ENCODE results near the gene AGAP6.
"Not testable (repeated sequence)": the region's sequence is repeated elsewhere in the genome, so short reads cannot be mapped to it uniquely, and the experiment has no call there.

Gene AGAP6

GRCh38 chr10:50033481-50033880, 45.3 kb downstream of the AGAP6 start:
- Histone ChIP-seq H3K9ac (ENCODE audit: low read length) (no peak overlapping the region), H3K36me3 (ENCODE audit: control insufficient read depth, low read depth, low read length) (no peaks in the 10 kb centered on the region), H3K27ac (ENCODE audit: low read length) (no peak overlapping the region), H3K27me3 (ENCODE audit: control insufficient read depth, insufficient read depth, low read length) (no peaks in the 10 kb centered on the region), H3K4me3 (ENCODE audit: low read length) (no peak overlapping the region), H3K9me3 (ENCODE audit: control insufficient read depth, low read depth, low read length) (no peaks in the 10 kb centered on the region), H3K4me1 (ENCODE audit: control insufficient read depth, low read depth, low read length) (no peaks in the 10 kb centered on the region)

DNA sequence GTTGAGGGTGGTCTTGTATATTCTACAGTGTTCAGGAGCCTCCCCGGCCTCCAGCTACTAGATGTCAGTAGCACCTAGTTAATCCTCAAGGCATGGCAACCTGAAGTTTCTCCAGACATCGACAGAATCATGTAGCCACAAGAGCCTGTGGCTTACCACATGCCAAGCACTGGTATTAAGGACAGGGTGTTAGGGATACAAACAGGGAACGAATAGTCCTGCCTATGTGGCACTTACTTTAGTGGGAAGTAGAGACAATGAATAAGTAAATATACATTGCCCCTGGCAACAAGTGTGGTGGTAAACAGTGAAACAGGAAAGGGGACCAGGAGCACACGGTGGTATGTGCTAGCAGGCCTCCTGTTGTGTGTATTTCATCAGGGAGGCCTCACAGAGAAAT, 47.1 kb downstream of the AGAP6 start:
- not testable (repeated sequence) for H3K36me3 ChIP-seq (ENCODE audit: control insufficient read depth, low read depth, low read length); H3K4me1 ChIP-seq (ENCODE audit: control insufficient read depth, low read depth, low read length); H3K4me3 ChIP-seq (ENCODE audit: low read length); H3K27ac ChIP-seq (ENCODE audit: low read length); H3K9me3 ChIP-seq (ENCODE audit: control insufficient read depth, low read depth, low read length); H3K27me3 ChIP-seq (ENCODE audit: control insufficient read depth, insufficient read depth, low read length); H3K9ac ChIP-seq (ENCODE audit: low read length)

DNA sequence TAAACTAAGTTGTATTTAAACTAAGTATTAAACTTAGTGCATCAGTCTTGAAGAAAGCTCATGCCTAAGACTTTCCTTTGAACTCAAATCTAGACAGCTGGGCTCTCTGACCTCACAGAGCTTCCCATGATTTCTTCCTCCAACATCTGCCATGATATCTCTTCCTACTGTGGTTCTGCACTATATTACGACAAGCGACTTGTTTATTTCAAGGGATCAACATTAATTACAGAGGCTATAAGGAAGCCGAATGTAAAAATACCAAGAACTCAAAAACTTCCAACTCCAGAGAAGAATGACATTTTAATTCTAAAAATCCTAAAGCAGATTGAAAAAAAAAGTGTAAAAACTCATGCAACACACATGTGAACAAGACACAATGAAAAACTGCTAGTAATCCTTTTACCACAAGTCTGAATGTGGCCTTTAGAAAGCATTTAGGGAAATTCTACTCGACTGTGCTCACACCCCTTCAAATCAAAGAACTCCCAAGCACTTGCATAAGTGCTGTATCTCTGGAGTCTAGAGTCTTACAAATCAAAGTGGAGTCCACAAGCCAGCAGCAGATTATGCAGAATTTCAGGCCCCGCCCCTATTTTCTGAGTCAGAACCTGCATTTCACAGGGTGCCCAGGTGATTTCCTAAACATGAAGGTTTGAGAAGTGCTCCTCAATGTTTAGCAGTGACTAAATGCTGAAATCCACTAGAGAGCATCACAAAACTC, 56.9 kb downstream of the AGAP6 start:
- Histone ChIP-seq H3K4me1 (ENCODE audit: control insufficient read depth, low read depth, low read length) (no peaks in the 10 kb centered on the region), H3K27ac (ENCODE audit: low read length) (no peak overlapping the region), H3K9me3 (ENCODE audit: control insufficient read depth, low read depth, low read length) (no peaks in the 10 kb centered on the region), H3K9ac (ENCODE audit: low read length) (no peak overlapping the region), H3K27me3 (ENCODE audit: control insufficient read depth, insufficient read depth, low read length) (no peaks in the 10 kb centered on the region), H3K4me3 (ENCODE audit: low read length) (no peak overlapping the region), H3K36me3 (ENCODE audit: control insufficient read depth, low read depth, low read length) (no peaks in the 10 kb centered on the region)

- H3K27me3 ChIP-seq (ENCODE audit: control insufficient read depth, insufficient read depth, low read length); H3K4me1 ChIP-seq (ENCODE audit: control insufficient read depth, low read depth, low read length); H3K9ac ChIP-seq (ENCODE audit: low read length); H3K4me3 ChIP-seq (ENCODE audit: low read length); H3K27ac ChIP-seq (ENCODE audit: low read length); H3K9me3 ChIP-seq (ENCODE audit: control insufficient read depth, low read depth, low read length); H3K36me3 ChIP-seq (ENCODE audit: control insufficient read depth, low read depth, low read length): not testable (repeated sequence)
Observed at GRCh38 chr10:50046457-50046856, 58.3 kb downstream of the AGAP6 start.

GRCh38 chr10:50047594-50047993, 59.4 kb downstream of the AGAP6 start:
- not testable (repeated sequence) for H3K36me3 ChIP-seq (ENCODE audit: control insufficient read depth, low read depth, low read length); H3K27ac ChIP-seq (ENCODE audit: low read length); H3K27me3 ChIP-seq (ENCODE audit: control insufficient read depth, insufficient read depth, low read length); H3K4me1 ChIP-seq (ENCODE audit: control insufficient read depth, low read depth, low read length); H3K4me3 ChIP-seq (ENCODE audit: low read length); H3K9ac ChIP-seq (ENCODE audit: low read length); H3K9me3 ChIP-seq (ENCODE audit: control insufficient read depth, low read depth, low read length)

DNA sequence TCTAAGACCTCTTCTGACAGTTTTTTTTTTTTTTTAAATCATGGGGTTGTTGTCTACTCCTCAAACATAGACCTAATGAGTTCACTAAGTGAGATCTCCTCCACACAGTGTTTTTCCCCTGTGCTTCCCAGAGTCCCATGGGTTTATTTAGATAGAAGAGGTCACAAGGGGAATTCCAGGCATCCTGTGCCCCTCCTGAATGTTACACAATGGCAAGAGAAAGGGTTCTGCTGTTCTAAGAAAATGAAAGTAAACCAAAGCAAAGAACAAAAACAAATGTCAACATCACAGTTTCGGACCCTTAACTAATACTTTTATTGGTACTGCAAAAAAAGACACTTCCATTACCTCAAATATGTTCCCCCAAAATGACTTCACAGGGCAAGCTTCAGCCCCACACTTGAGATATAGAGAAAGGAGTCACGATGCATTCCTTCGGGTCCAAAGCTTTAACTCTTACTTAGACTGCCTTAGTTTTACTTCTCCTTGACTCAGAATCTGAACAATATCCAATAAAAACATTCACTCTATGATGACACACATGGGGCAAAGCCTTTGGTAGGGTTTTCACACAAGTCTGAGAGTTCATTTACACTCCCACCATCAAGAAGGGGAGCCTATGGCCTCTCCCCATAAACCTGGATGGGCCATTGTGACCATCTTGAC, 63.9 kb downstream of the AGAP6 start:
- not testable (repeated sequence) for H3K36me3 ChIP-seq (ENCODE audit: control insufficient read depth, low read depth, low read length); H3K27me3 ChIP-seq (ENCODE audit: control insufficient read depth, insufficient read depth, low read length); H3K27ac ChIP-seq (ENCODE audit: low read length); H3K4me3 ChIP-seq (ENCODE audit: low read length); H3K9ac ChIP-seq (ENCODE audit: low read length); H3K9me3 ChIP-seq (ENCODE audit: control insufficient read depth, low read depth, low read length); H3K4me1 ChIP-seq (ENCODE audit: control insufficient read depth, low read depth, low read length)

- H3K4me1 ChIP-seq (ENCODE audit: control insufficient read depth, low read depth, low read length); H3K36me3 ChIP-seq (ENCODE audit: control insufficient read depth, low read depth, low read length); H3K27ac ChIP-seq (ENCODE audit: low read length); H3K27me3 ChIP-seq (ENCODE audit: control insufficient read depth, insufficient read depth, low read length); H3K4me3 ChIP-seq (ENCODE audit: low read length); H3K9me3 ChIP-seq (ENCODE audit: control insufficient read depth, low read depth, low read length); H3K9ac ChIP-seq (ENCODE audit: low read length): not testable (repeated sequence)
Observed at GRCh38 chr10:50052778-50053376, 64.7 kb downstream of the AGAP6 start.

DNA sequence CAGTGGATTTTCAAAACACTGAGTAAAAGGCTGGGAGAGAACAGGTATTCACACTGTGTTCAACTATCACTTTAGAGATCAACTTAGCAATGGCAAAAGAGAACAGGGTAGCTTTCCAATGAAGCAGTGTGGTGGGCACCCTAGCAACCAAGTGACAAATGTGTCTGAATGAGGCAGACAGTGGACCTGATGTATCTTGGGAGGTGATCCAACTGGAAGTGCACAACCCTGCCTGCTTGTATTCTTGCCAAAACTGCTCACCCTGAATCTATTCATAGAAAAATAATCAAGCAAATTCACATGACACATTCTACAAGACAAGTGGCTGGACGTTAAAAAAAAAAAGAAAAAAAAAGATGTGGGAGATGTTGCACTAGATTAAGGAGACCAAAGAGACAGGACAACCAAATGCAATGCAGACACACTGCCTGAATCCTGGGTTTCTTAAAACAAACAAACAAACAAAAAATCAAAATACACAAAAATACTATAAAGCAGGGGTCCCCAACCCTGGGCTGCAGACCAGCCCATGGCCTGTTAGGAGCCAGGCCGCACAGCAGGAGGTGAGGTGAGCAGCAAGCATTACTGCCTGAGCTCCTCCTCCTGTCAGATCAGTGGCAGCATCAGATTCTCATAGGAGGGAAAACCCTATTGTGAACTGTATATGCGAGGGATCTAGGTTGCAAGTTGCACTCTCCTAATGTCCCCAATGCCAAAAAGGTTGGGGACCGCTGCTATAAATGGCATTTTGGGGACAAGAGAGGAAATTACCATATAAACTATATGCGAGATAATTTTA, 67.5 kb downstream of the AGAP6 start:
- not testable (repeated sequence) for H3K27ac ChIP-seq (ENCODE audit: low read length); H3K36me3 ChIP-seq (ENCODE audit: control insufficient read depth, low read depth, low read length); H3K9ac ChIP-seq (ENCODE audit: low read length); H3K4me1 ChIP-seq (ENCODE audit: control insufficient read depth, low read depth, low read length); H3K4me3 ChIP-seq (ENCODE audit: low read length); H3K27me3 ChIP-seq (ENCODE audit: control insufficient read depth, insufficient read depth, low read length); H3K9me3 ChIP-seq (ENCODE audit: control insufficient read depth, low read depth, low read length)

DNA sequence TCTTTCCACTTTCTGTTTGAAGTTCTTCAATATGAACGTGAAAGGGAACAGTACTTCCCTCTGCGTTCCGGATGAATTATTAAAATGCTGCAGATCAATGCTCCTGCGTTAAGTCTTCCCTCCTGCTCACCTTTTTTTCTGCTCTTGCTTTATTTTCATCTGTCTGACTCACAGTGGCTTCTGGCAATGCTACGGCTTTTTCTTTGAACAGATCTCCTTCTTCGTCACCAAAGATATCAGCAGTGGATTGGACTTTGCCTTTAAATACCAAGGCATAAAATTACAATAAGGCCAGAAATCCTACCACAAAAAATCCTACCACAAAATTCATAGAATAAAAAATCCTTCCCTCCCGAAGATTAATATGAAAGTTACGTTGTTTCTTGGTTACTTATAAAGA, 68.4 kb downstream of the AGAP6 start:
- not testable (repeated sequence) for H3K27me3 ChIP-seq (ENCODE audit: control insufficient read depth, insufficient read depth, low read length); H3K4me3 ChIP-seq (ENCODE audit: low read length); H3K9me3 ChIP-seq (ENCODE audit: control insufficient read depth, low read depth, low read length); H3K9ac ChIP-seq (ENCODE audit: low read length); H3K4me1 ChIP-seq (ENCODE audit: control insufficient read depth, low read depth, low read length); H3K36me3 ChIP-seq (ENCODE audit: control insufficient read depth, low read depth, low read length); H3K27ac ChIP-seq (ENCODE audit: low read length)

- not testable (repeated sequence) for H3K9me3 ChIP-seq (ENCODE audit: control insufficient read depth, low read depth, low read length); H3K4me1 ChIP-seq (ENCODE audit: control insufficient read depth, low read depth, low read length); H3K36me3 ChIP-seq (ENCODE audit: control insufficient read depth, low read depth, low read length); H3K4me3 ChIP-seq (ENCODE audit: low read length); H3K9ac ChIP-seq (ENCODE audit: low read length); H3K27ac ChIP-seq (ENCODE audit: low read length); H3K27me3 ChIP-seq (ENCODE audit: control insufficient read depth, insufficient read depth, low read length)
Observed at GRCh38 chr10:50058727-50059126, 70.5 kb downstream of the AGAP6 start.

DNA sequence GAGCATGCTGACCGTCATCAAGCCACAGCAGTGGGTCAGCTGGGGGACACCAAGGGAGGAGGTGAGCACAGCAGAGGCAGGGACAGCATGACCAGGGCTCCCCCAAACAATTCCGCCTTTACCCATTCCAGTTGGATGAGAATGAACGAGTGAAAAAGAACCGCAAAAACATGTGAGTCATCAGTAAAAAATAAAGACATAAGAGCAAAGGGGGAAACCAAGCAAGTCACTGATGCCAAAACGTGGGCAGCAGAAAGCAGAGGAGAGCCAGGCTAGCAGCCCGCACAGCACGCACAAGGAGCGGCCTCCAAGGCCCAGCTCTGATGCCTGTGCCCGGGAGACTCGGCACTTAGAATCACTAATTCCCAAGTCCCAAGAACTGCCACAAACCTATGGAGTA, 71.7 kb downstream of the AGAP6 start:
- H3K27ac ChIP-seq (ENCODE audit: low read length); H3K36me3 ChIP-seq (ENCODE audit: control insufficient read depth, low read depth, low read length); H3K9me3 ChIP-seq (ENCODE audit: control insufficient read depth, low read depth, low read length); H3K4me3 ChIP-seq (ENCODE audit: low read length); H3K4me1 ChIP-seq (ENCODE audit: control insufficient read depth, low read depth, low read length); H3K9ac ChIP-seq (ENCODE audit: low read length); H3K27me3 ChIP-seq (ENCODE audit: control insufficient read depth, insufficient read depth, low read length): not testable (repeated sequence)

Data from iPS-18a (cell line).